Liver (tissue), 3 donors: ENCODE results near the gene ASIC2.

Experiments
- ATF3 ChIP-seq: IDR thresholded peaks from 2 replicates; pipeline ENCODE4 v1.6.1; 2016; ENCODE audit warnings: antibody characterized with exemption
- CTCF ChIP-seq: fragments of 150-350 bp; IDR thresholded peaks from 2 replicates; pipeline ENCODE4 v1.5.1; 2017; ENCODE audit warnings: improper control_type of control experiment, low read depth, low read length; ENCODE audit not compliant: missing input control
- RXRA ChIP-seq, 2 donors: IDR thresholded peaks; 2 replicates each; pipeline ENCODE4 v1.6.1; 2017 to 2018; ENCODE audit warnings: antibody characterized with exemption in 2 of 2, mild to moderate bottlenecking in 1 of 2
- TAF1 ChIP-seq: conservative IDR thresholded peaks from 2 replicates; pipeline ENCODE4 v1.6.1; 2016; ENCODE audit warnings: antibody characterized with exemption, mild to moderate bottlenecking
- donor health status: healthy.
- donor health status: healthy.

GRCh38 chr17:33214996-33215395 lies 78.1 kb downstream of the ASIC2 start:
- TF ChIP-seq ATF3 (no peak), TAF1 (no peak), CTCF (no peak), RXRA (IDR thresholded peaks at IDR 0.05) (no peak)
